Psoas muscle (tissue), 8 donors: ENCODE measurements around the gene NIPA2. TPM values are rescaled to one million over a fixed set of nuclear protein-coding genes. Genes with fewer than 3 reads are reported as not detected.
A peak's percentile ranks its signal among the peaks of the same experiment; 100 is the strongest.

ENCODE experiments used
- ATAC-seq, 4 donors: fragments of 200-7000 bp; cut with Tn5 transposase; one replicate each; pipeline ENCODE4 v1.9.1; 2020; ENCODE audit warnings: moderate library complexity in 3 of 4, mild to moderate bottlenecking in 2 of 4
- DNase-seq, 2 donors: peaks; one replicate each; pipeline ENCODE4 v3.0.0-alpha.2; 2020
- H3K27ac ChIP-seq: fragments of 200-600 bp; one replicate; pipeline ENCODE4 v1.8.0; 2022
- H3K27me3 ChIP-seq, 3 donors: fragments of 200-600 bp in 1 of 3; one replicate each; pipeline versions ENCODE4 v1.6.1 to v1.8.0; 2013 to 2022; ENCODE audit warnings: low read length in 2 of 3, mild to moderate bottlenecking in 2 of 3, moderate library complexity in 1 of 3; ENCODE audit not compliant: insufficient read depth in 3 of 3
- H3K36me3 ChIP-seq, 2 donors: fragments of 200-600 bp in 1 of 2; one replicate each; pipeline versions ENCODE4 v1.6.1 to v1.8.0; 2013 to 2022; ENCODE audit warnings: low read depth in 1 of 2, mild to moderate bottlenecking in 1 of 2, moderate library complexity in 1 of 2; ENCODE audit not compliant: insufficient read depth in 1 of 2
- H3K4me1 ChIP-seq: fragments of 200-600 bp; one replicate; pipeline ENCODE4 v1.8.0; 2022
- H3K4me3 ChIP-seq: fragments of 200-600 bp; one replicate; pipeline ENCODE4 v1.8.0; 2022; ENCODE audit warnings: mild to moderate bottlenecking
- H3K9me3 ChIP-seq: fragments of 200-600 bp; one replicate; pipeline ENCODE4 v1.8.0; 2022
- CTCF ChIP-seq: fragments of 200-600 bp; IDR thresholded peaks from one replicate; pipeline ENCODE4 v1.8.0; 2022; ENCODE audit warnings: antibody characterized with exemption
- WGBS, 3 donors: extraction: QIAGEN DNeasy Blood & Tissue Kit; methylation state at CpG; one replicate each; pipeline versions ENCODE4 v1.1.6 to v1.1.7; 2013; 5-methylcytosine and 5-hydroxymethylcytosine counted together
- intact Hi-C, 2 donors: fragments of 100-400 bp; cut with DNase I; formaldehyde crosslinking; loops; one replicate each; pipeline versions ENCODE4 v1.11.0 to v1.14.2; 2022
- polyA plus RNA-seq, 3 donors: library from polyadenylated mRNA; stranded (reverse); fragments of 200-250 nt; gene quantifications; one replicate each; pipeline ENCODE4 v1.2.3, GENCODE V29; 2013
- total RNA-seq, 4 donors: library from RNA; stranded (reverse); fragmentation: NEBNext Ultra II Directional in 2 of 4; extraction: Animal tissue kit (Norgen Biotek cat#: 25700) in 2 of 4; gene quantifications; one replicate each; pipeline versions ENCODE4 v1.2.1 to v1.2.4, GENCODE V29; 2021 to 2023
- donor health status: healthy with polysubstance abuse.
- donor health status: DM: no; HTN: no; CAD: no; lungs with moderate emphysema.
- donor health status: Bipolar disorder and iron deficiency.
- donor health status: healthy.
- donor health status: DM: yes; HTN: yes; CAD: no.
- donor health status: DM: no; HTN: no; CAD: no.
- donor health status: DM: no; HTN: no; CAD: no.
- donor health status: DM: yes; HTN: yes; CAD: no.

NIPA2 gene
- total and polyA plus RNA-seq, 7 donors: 11.3 to 61.8 (median 28.2) TPM

- Histone ChIP-seq H3K36me3 (peaks cover 5 to 62% of the 10 kb centered on the region in 2 donors), H3K4me3 (no peak overlapping the region), H3K9me3 (no peaks in the 10 kb centered on the region), H3K4me1 (no peaks in the 10 kb centered on the region), H3K27ac (no peak overlapping the region), H3K27me3 (no peaks in the 10 kb centered on the region)
- no peak for TF ChIP-seq CTCF
- 55 to 64% (median 62%) methylated on average over 1 of the region's 1 CpG for WGBS, 3 donors
- DNase-seq (no peak), ATAC-seq (no peak)
- intact Hi-C loops: no loop called here
These were observed 11.3 kb upstream of the NIPA2 start for GRCh38 chr15:22827125-22827524.

GRCh38 chr15:22831473-22831872, 7.0 kb upstream of the NIPA2 start:
- no peak for DNase-seq
- WGBS, 3 donors: 49 to 60% (median 56%) methylated on average over 1 of the region's 1 CpG
- ATAC-seq: no peak
- Histone ChIP-seq H3K4me1 (no peaks in the 10 kb centered on the region), H3K9me3 (no peaks in the 10 kb centered on the region), H3K27ac (no peak overlapping the region), H3K4me3 (no peak overlapping the region), H3K36me3 (peaks cover 3 to 30% of the 10 kb centered on the region in 2 donors), H3K27me3 (no peaks in the 10 kb centered on the region)
- no peak for TF ChIP-seq CTCF
- intact Hi-C loops: loop anchor here in 1 of 2 donors (10.0 kb wide), 1 partner anchor 47 kb away; the partner anchor contains the start of gene NIPA1

GRCh38 chr15:22839046-22839695, 705 bp downstream of the NIPA2 start:
- intact Hi-C loops: loop anchor here (2.0 to 10.0 kb wide), 2 partner anchors 52 to 54 kb away; partner anchors contain the start of gene NIPA1 (in 2 of the 2)
- H3K36me3 ChIP-seq: peaks cover 0 to 25% of the 10 kb centered on the region in 2 donors
- ATAC-seq: no peak
- no peaks in the 10 kb centered on the region for H3K27me3 ChIP-seq
- no peak for TF ChIP-seq CTCF
- peaks cover 17% of the 10 kb centered on the region for H3K4me1 ChIP-seq
- no peaks in the 10 kb centered on the region for H3K9me3 ChIP-seq
- no peak for DNase-seq
- peak overlapping the region; percentile 95 for H3K27ac ChIP-seq
- 1% methylated on average over 16 of the region's 16 CpGs for WGBS, 3 donors
- H3K4me3 ChIP-seq: peak overlapping the region; percentile 84

- intact Hi-C loops: loop anchor here in 1 of 2 donors (2.0 to 5.0 kb wide), 2 partner anchors 42 to 193 kb away; partner anchors contain the start of gene TUBGCP5
- Histone ChIP-seq H3K27me3 (no peaks in the 10 kb centered on the region), H3K4me1 (peaks cover 30% of the 10 kb centered on the region), H3K27ac (peak overlapping the region; percentile 64), H3K9me3 (no peaks in the 10 kb centered on the region), H3K36me3 (peaks cover 0 to 56% of the 10 kb centered on the region in 2 donors), H3K4me3 (no peak overlapping the region)
- TF ChIP-seq CTCF: no peak
- 75 to 88% (median 79%) methylated on average over 19 of the region's 19 CpGs for whole genome bisulfite sequencing, 3 donors
- ATAC-seq (peak; percentile 50 to 83 (median 77)), DNase-seq (no peak)
These were observed 6.2 kb downstream of the NIPA2 start for GRCh38 chr15:22844421-22845288.
